ENCODE measurements around the gene MAPKAPK5. TPM values are rescaled to one million over a fixed set of nuclear protein-coding genes. Genes with fewer than 3 reads are reported as not detected.

Gene MAPKAPK5
- total RNA-seq, 1 experiment from 2014 or later = 85.7 TPM

DNA sequence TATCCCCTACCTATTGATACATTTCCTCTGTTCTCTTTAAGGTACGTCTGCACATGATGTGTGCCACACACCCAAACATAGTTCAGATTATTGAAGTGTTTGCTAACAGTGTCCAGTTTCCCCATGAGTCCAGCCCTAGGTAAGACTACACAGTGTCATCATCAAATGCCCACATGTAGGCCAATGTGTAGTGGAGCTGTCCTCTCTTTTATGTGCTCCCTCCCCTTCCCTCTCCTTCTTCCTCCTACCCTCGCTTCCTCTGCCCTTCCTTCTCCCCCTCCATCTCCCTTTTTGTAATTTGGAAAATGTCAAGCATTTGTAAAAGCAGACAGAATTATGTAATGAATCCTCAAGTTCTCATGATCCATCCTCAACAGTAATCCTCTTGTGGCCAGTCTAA, 25.5 kb downstream of the MAPKAPK5 start:
- H4K20me1 ChIP-seq (ENCODE audit: control insufficient read depth, insufficient read depth, insufficient read length) = no peaks in the 10 kb centered on the region
- H3K27ac ChIP-seq (ENCODE audit: insufficient read length, low read depth, low read length) = peak overlapping the region; percentile 76
- peak overlapping the region; percentile 86 to 97 (median 94) for H3K27ac Mint-ChIP-seq
- no peaks in the 10 kb centered on the region for H3K23me2 ChIP-seq (ENCODE audit: insufficient read length, low read depth, low read length, poor library complexity, severe bottlenecking)
- no peak overlapping the region for H2AK5ac ChIP-seq (ENCODE audit: insufficient read length, low read length)
- H4K5ac ChIP-seq (ENCODE audit: insufficient read length, low read depth, low read length) = no peak overlapping the region
- H2AFZ ChIP-seq (ENCODE audit: low read length) = no peak overlapping the region
- WGBS (ENCODE audit: extremely low coverage, insufficient read length, low lambda C conversion rate) = no CpG with 5 or more reads among the region's 2 CpGs
- H2BK120ac ChIP-seq (ENCODE audit: low read depth, low read length, poor library complexity, severe bottlenecking) = no peak overlapping the region
- H3K4ac ChIP-seq (ENCODE audit: low read depth, low read length) = no peak overlapping the region
- DNase-seq = no peak
- peak overlapping the region; percentile 53 for H3K4me2 ChIP-seq (ENCODE audit: insufficient read depth, insufficient read length, low read length)
- no peaks in the 10 kb centered on the region for H3K27me3 ChIP-seq (ENCODE audit: insufficient read depth, low read length)
- peaks cover 34 to 57% (median 42%) of the 10 kb centered on the region in 3 experiments for H3K36me3 Mint-ChIP-seq (ENCODE audit: insufficient read depth in 1 of 3, low read depth in 3 of 3)
- H3K9me3 Mint-ChIP-seq = peaks cover 0 to 3% of the 10 kb centered on the region in 2 experiments; a peak in 1 of 5 replicates
- H3K14ac ChIP-seq (ENCODE audit: insufficient read depth, low read length) = no peak overlapping the region
- H3K9ac ChIP-seq (ENCODE audit: extremely low read depth, insufficient read length, low read length) = peak overlapping the region; percentile 39
- H2BK20ac ChIP-seq (ENCODE audit: low read depth, low read length, poor library complexity, severe bottlenecking) = no peak overlapping the region
- no peak overlapping the region for H3K18ac ChIP-seq (ENCODE audit: insufficient read length, low read depth, low read length)
- TF ChIP-seq, protein P1, sequence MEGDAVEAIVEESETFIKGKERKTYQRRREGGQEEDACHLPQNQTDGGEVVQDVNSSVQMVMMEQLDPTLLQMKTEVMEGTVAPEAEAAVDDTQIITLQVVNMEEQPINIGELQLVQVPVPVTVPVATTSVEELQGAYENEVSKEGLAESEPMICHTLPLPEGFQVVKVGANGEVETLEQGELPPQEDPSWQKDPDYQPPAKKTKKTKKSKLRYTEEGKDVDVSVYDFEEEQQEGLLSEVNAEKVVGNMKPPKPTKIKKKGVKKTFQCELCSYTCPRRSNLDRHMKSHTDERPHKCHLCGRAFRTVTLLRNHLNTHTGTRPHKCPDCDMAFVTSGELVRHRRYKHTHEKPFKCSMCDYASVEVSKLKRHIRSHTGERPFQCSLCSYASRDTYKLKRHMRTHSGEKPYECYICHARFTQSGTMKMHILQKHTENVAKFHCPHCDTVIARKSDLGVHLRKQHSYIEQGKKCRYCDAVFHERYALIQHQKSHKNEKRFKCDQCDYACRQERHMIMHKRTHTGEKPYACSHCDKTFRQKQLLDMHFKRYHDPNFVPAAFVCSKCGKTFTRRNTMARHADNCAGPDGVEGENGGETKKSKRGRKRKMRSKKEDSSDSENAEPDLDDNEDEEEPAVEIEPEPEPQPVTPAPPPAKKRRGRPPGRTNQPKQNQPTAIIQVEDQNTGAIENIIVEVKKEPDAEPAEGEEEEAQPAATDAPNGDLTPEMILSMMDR (conservative IDR thresholded peaks at IDR 0.05) = no peak
- H3K79me1 ChIP-seq (ENCODE audit: insufficient read depth, low read depth, low read length, poor library complexity, severe bottlenecking) = no peaks in the 10 kb centered on the region
- no peak overlapping the region for H3K56ac ChIP-seq (ENCODE audit: insufficient read length, low read depth, low read length)
- no peak overlapping the region for H3K23ac ChIP-seq (ENCODE audit: insufficient read length, low read depth, low read length)
- peak overlapping the region; percentile 76 for H2BK5ac ChIP-seq (ENCODE audit: insufficient read length, low read length)
- H3K4me3 Mint-ChIP-seq = peak overlapping the region in 1 of 2 experiments; percentile 68; a peak in 3 of 5 replicates
- no peak overlapping the region for H2BK15ac ChIP-seq (ENCODE audit: low read depth, low read length)
- no peak overlapping the region for H3T11ph ChIP-seq (ENCODE audit: low read length)
- no peaks in the 10 kb centered on the region for H3K27me3 Mint-ChIP-seq (ENCODE audit: low read depth)
- peaks cover 9% of the 10 kb centered on the region for H3K4me1 ChIP-seq (ENCODE audit: insufficient read depth, low read length)
- no peak overlapping the region for H4K91ac ChIP-seq (ENCODE audit: insufficient read length, low read depth, low read length)
- H2BK12ac ChIP-seq (ENCODE audit: insufficient read length, low read depth, low read length) = no peak overlapping the region
- H3K4me1 Mint-ChIP-seq = peaks cover 44 to 53% of the 10 kb centered on the region in 2 experiments
- no peak overlapping the region for H4K8ac ChIP-seq (replicated peaks; ENCODE audit: insufficient read length, low read depth, low read length)
- H3K79me2 ChIP-seq (ENCODE audit: insufficient read depth, low read length) = peaks cover 4% of the 10 kb centered on the region; the same call in 1 of the 2 replicates
- no peaks in the 10 kb centered on the region for H3K9me3 ChIP-seq (ENCODE audit: control insufficient read depth, low read depth, low read length)

All from H9 (cell line).